Right lobe of liver (tissue), 6 donors: ENCODE measurements around the gene SCFD2. TPM values are rescaled to one million over a fixed set of nuclear protein-coding genes. Genes with fewer than 3 reads are reported as not detected.

Experiments used
- ATAC-seq, 4 donors: fragments of 200-7000 bp; cut with Tn5 transposase; one replicate each; pipeline ENCODE4 v1.9.1; 2020; ENCODE audit warnings: mild to moderate bottlenecking in 4 of 4, moderate library complexity in 4 of 4
- DNase-seq, 3 donors: peaks; one replicate each; pipeline ENCODE4 v3.0.0-alpha.2; 2020
- H3K27ac ChIP-seq, 3 donors: fragments of 200-600 bp; one replicate each; pipeline ENCODE4 v1.8.0; 2022
- H3K27me3 ChIP-seq, 2 donors: fragments of 200-600 bp; one replicate each; pipeline ENCODE4 v1.8.0; 2022
- H3K36me3 ChIP-seq, 4 donors: fragments of 200-600 bp; sonication (generic) in 1 of 4; one replicate each; pipeline versions ENCODE4 v1.5.1 to v1.8.0; 2017 to 2022; ENCODE audit warnings: control low read depth in 1 of 4
- H3K4me1 ChIP-seq, 4 donors: fragments of 200-600 bp; sonication (generic) in 1 of 4; one replicate each; pipeline versions ENCODE4 v1.5.1 to v1.8.0; 2017 to 2022; ENCODE audit warnings: control low read depth in 1 of 4
- H3K4me3 ChIP-seq, 3 donors: fragments of 200-600 bp; one replicate each; pipeline ENCODE4 v1.8.0; 2022
- H3K9me3 ChIP-seq, 4 donors: fragments of 200-600 bp; sonication (generic) in 1 of 4; one replicate each; pipeline versions ENCODE4 v1.5.1 to v1.8.0; 2017 to 2022; ENCODE audit warnings: control low read depth in 1 of 4
- CTCF ChIP-seq, 4 donors: fragments of 200-600 bp in 3 of 4; fragments of 450-650 bp in 1 of 4; IDR thresholded peaks; one replicate each; pipeline versions ENCODE4 v1.5.1 to v1.8.0; 2016 to 2022; ENCODE audit warnings: antibody characterized with exemption in 4 of 4, mild to moderate bottlenecking in 2 of 4
- POLR2A ChIP-seq: fragments of 450-650 bp; IDR thresholded peaks from one replicate; pipeline ENCODE4 v1.6.1; 2017; ENCODE audit warnings: antibody characterized with exemption, mild to moderate bottlenecking
- WGBS: methylation state at CpG from one replicate; pipeline ENCODE4 v1.1.6; 2018; ENCODE audit warnings: low coverage, low lambda C conversion rate; ENCODE audit not compliant: insufficient coverage; ENCODE audit errors: missing lambda C conversion rate; 5-methylcytosine and 5-hydroxymethylcytosine counted together
- intact Hi-C, 2 donors: fragments of 100-400 bp; cut with DNase I; formaldehyde crosslinking; loops; one replicate each; pipeline versions ENCODE4 v1.11.2 to v1.14.1; 2022
- total RNA-seq, 6 experiments: library from RNA; depleted of rRNA in 2 of 6; stranded (reverse); fragments of >200 nt in 2 of 6; fragmentation: NEBNext Ultra II Directional in 3 of 6; extraction: Animal tissue kit (Norgen Biotek cat#: 25700) in 3 of 6; gene quantifications; one replicate each; pipeline versions ENCODE4 v1.1.0 to v1.2.4, GENCODE V29; 2016 to 2023
- donor health status: DM: no; HTN: yes; CAD: no.
- donor health status: DM: no; HTN: no; CAD: no.
- donor health status: DM: no; HTN: no; CAD: no.
- donor health status: DM: no; HTN: yes; CAD: no.
- donor health status: DM: no; HTN: yes; CAD: no.

The SCFD2 gene
- total RNA-seq, 6 experiments from 2014 or later, result 7.6 to 17.1 (median 10.3) TPM

GRCh38 chr4:53362093-53362492 lies 3.8 kb downstream of the SCFD2 start:
- ATAC-seq, result no peak
- intact Hi-C loops, result no loop called here
- no peaks in the 10 kb centered on the region for H3K27me3 ChIP-seq
- TF ChIP-seq POLR2A (no peak), CTCF (IDR thresholded peaks at IDR 0.05) (no peak)
- no peaks in the 10 kb centered on the region for H3K36me3 ChIP-seq
- H3K9me3 ChIP-seq, result no peaks in the 10 kb centered on the region
- H3K4me3 ChIP-seq, result no peak overlapping the region
- WGBS, result 92% methylated on average over 1 of the region's 1 CpG
- H3K27ac ChIP-seq, result no peak overlapping the region
- DNase-seq, result no peak
- H3K4me1 ChIP-seq, result peaks cover 0 to 24% (median 5%) of the 10 kb centered on the region in 4 donors

- 84% methylated on average over 3 of the region's 3 CpGs for WGBS
- TF ChIP-seq POLR2A, result no peak
- TF ChIP-seq CTCF (IDR thresholded peaks at IDR 0.05), result no peak
- intact Hi-C loops, result no loop called here
- H3K36me3 ChIP-seq, result no peaks in the 10 kb centered on the region
- no peak overlapping the region for H3K27ac ChIP-seq
- H3K4me3 ChIP-seq, result no peak overlapping the region
- no peaks in the 10 kb centered on the region for H3K27me3 ChIP-seq
- peaks cover 0 to 24% (median 5%) of the 10 kb centered on the region in 4 donors for H3K4me1 ChIP-seq
- DNase-seq, result no peak
- no peak for ATAC-seq
- no peaks in the 10 kb centered on the region for H3K9me3 ChIP-seq
These were observed 4.4 kb downstream of the SCFD2 start for GRCh38 chr4:53361451-53361850.

GRCh38 chr4:53355930-53356521 lies 9.8 kb downstream of the SCFD2 start:
- H3K36me3 ChIP-seq, result peaks cover 0 to 9% (median 0%) of the 10 kb centered on the region in 4 donors
- H3K27me3 ChIP-seq, result no peaks in the 10 kb centered on the region
- ATAC-seq (no peak), DNase-seq (no peak)
- no peak for TF ChIP-seq CTCF (IDR thresholded peaks at IDR 0.05)
- no peak for TF ChIP-seq POLR2A
- H3K4me1 ChIP-seq, result no peaks in the 10 kb centered on the region
- H3K27ac ChIP-seq, result no peak overlapping the region
- intact Hi-C loops, result no loop called here
- H3K9me3 ChIP-seq, result no peaks in the 10 kb centered on the region
- H3K4me3 ChIP-seq, result no peak overlapping the region

GRCh38 chr4:53354012-53354722 lies 11.7 kb downstream of the SCFD2 start:
- WGBS, result 97% methylated on average over 5 of the region's 32 CpGs
- no peak overlapping the region for H3K27ac ChIP-seq
- intact Hi-C loops, result no loop called here
- peaks cover 0 to 9% (median 0%) of the 10 kb centered on the region in 4 donors for H3K36me3 ChIP-seq
- DNase-seq (no peak), ATAC-seq (no peak)
- H3K27me3 ChIP-seq, result no peaks in the 10 kb centered on the region
- H3K4me3 ChIP-seq, result no peak overlapping the region
- no peaks in the 10 kb centered on the region for H3K4me1 ChIP-seq
- no peak for TF ChIP-seq POLR2A
- no peak for TF ChIP-seq CTCF (IDR thresholded peaks at IDR 0.05)
- H3K9me3 ChIP-seq, result no peaks in the 10 kb centered on the region
